ENCODE measurements around the gene RNGTT. TPM values are rescaled to one million over a fixed set of nuclear protein-coding genes. Genes with fewer than 3 reads are reported as not detected.
A peak's percentile ranks its signal among the peaks of the same experiment; 100 is the strongest.
"Not testable (repeated sequence)": the region's sequence is repeated elsewhere in the genome, so short reads cannot be mapped to it uniquely, and the experiment has no call there.

The RNGTT gene
- total and polyA plus RNA-seq, 8 donors = 1.7 to 6.1 (median 2.9) TPM

GRCh38 chr6:88840796-88841539 lies 122.5 kb downstream of the RNGTT start:
- Histone ChIP-seq H3K4me3 (no peak overlapping the region), H3K36me3 (no peaks in the 10 kb centered on the region), H3K27ac (peak overlapping the region in 1 of 4 donors; percentile 3), H3K9me3 (no peaks in the 10 kb centered on the region), H3K27me3 (no peaks in the 10 kb centered on the region), H3K4me1 (peaks cover 0 to 20% (median 9%) of the 10 kb centered on the region in 3 donors)
- ATAC-seq (peak; percentile 78 to 99 (median 96)), DNase-seq (no peak), FAIRE-seq (peak; percentile 54)
- intact Hi-C loops (cut with DNase I) = no loop called here
- WGBS, 2 donors = 13 to 16% methylated on average over 3 of the region's 3 CpGs
- TF ChIP-seq CTCF (IDR thresholded peaks at IDR 0.05) = no peak

- peak overlapping the region in 1 of 4 donors; percentile 3 for H3K27ac ChIP-seq
- no peak for TF ChIP-seq CTCF (IDR thresholded peaks at IDR 0.05)
- no peaks in the 10 kb centered on the region for H3K27me3 ChIP-seq
- H3K4me3 ChIP-seq = no peak overlapping the region
- H3K36me3 ChIP-seq = no peaks in the 10 kb centered on the region
- H3K9me3 ChIP-seq = no peaks in the 10 kb centered on the region
- intact Hi-C loops (cut with DNase I) = no loop called here
- peaks cover 0 to 20% (median 9%) of the 10 kb centered on the region in 3 donors for H3K4me1 ChIP-seq
- ATAC-seq (peak in 1 of 4 donors; percentile 23), DNase-seq (no peak), FAIRE-seq (no peak)
- WGBS, 2 donors = 88 to 90% methylated on average over 7 of the region's 7 CpGs
These were observed 123.1 kb downstream of the RNGTT start for GRCh38 chr6:88840289-88840688.

- H3K36me3 ChIP-seq = no peaks in the 10 kb centered on the region
- H3K27me3 ChIP-seq = no peaks in the 10 kb centered on the region
- ATAC-seq (no peak), DNase-seq (no peak), FAIRE-seq (no peak)
- H3K9me3 ChIP-seq = no peaks in the 10 kb centered on the region
- WGBS, 2 donors = 96% methylated on average over 5 of the region's 5 CpGs
- intact Hi-C loops (cut with DNase I) = no loop called here
- peaks cover 0 to 20% (median 9%) of the 10 kb centered on the region in 3 donors for H3K4me1 ChIP-seq
- H3K27ac ChIP-seq = no peak overlapping the region
- no peak overlapping the region for H3K4me3 ChIP-seq
- no peak for TF ChIP-seq CTCF (IDR thresholded peaks at IDR 0.05)
These were observed 124.1 kb downstream of the RNGTT start for GRCh38 chr6:88839280-88839679.

- H3K36me3 ChIP-seq = no peaks in the 10 kb centered on the region
- intact Hi-C loops (cut with DNase I) = no loop called here
- no peaks in the 10 kb centered on the region for H3K27me3 ChIP-seq
- DNase-seq (no peak), ATAC-seq (no peak), FAIRE-seq (no peak)
- H3K4me3 ChIP-seq = no peak overlapping the region
- H3K4me1 ChIP-seq = peaks cover 0 to 7% (median 2%) of the 10 kb centered on the region in 3 donors
- H3K27ac ChIP-seq = no peak overlapping the region
- H3K9me3 ChIP-seq = no peaks in the 10 kb centered on the region
- TF ChIP-seq CTCF (IDR thresholded peaks at IDR 0.05) = no peak
These were observed 128.2 kb downstream of the RNGTT start for GRCh38 chr6:88835210-88835609.

GRCh38 chr6:88833071-88833470 lies 130.3 kb downstream of the RNGTT start:
- ATAC-seq; H3K36me3 ChIP-seq; H3K4me3 ChIP-seq; H3K9me3 ChIP-seq; H3K27me3 ChIP-seq; H3K27ac ChIP-seq; FAIRE-seq; intact Hi-C loops (cut with DNase I); H3K4me1 ChIP-seq; DNase-seq: not testable (repeated sequence)
- 95 to 100% methylated on average over 1 of the region's 1 CpG for WGBS, 2 donors

GRCh38 chr6:88827599-88827998 lies 135.8 kb downstream of the RNGTT start:
- H3K4me1 ChIP-seq; ATAC-seq; FAIRE-seq; intact Hi-C loops (cut with DNase I); H3K27me3 ChIP-seq; H3K9me3 ChIP-seq; H3K36me3 ChIP-seq; H3K27ac ChIP-seq; H3K4me3 ChIP-seq; DNase-seq: not testable (repeated sequence)
- WGBS, 2 donors = 81 to 84% methylated on average over 4 of the region's 4 CpGs

Data from pancreas (tissue), 10 donors.